ENCODE results near the gene SARM1. TPM values are rescaled to one million over a fixed set of nuclear protein-coding genes. Genes with fewer than 3 reads are reported as not detected.

Gene SARM1
- total and polyA plus RNA-seq, 2 of the 13 experiments (the other 11 are each of a cell fraction or from before 2014, with no cell fraction given): 0.73 to 0.86 TPM

GRCh38 chr17:28368306-28368831 is 3.1 kb upstream of the SARM1 start (continued):
- TF ChIP-seq AHDC1 (CRISPR knock-in tag; IDR thresholded peaks at IDR 0.05; ENCODE audit: borderline replicate concordance): peak; percentile 81
- TF ChIP-seq POLR2G (IDR thresholded peaks at IDR 0.05; ENCODE audit: low read depth, low read length): peak; percentile 69
- TF ChIP-seq RFX3 (CRISPR knock-in tag; IDR thresholded peaks at IDR 0.05): no peak
- TF ChIP-seq NR2C2 (CRISPR knock-in tag; IDR thresholded peaks at IDR 0.05; ENCODE audit: borderline replicate concordance): peak; percentile 88
- TF ChIP-seq TOPORS (CRISPR knock-in tag; IDR thresholded peaks at IDR 0.05): no peak
- no peak for TF ChIP-seq ZNF816 (CRISPR knock-in tag; IDR thresholded peaks at IDR 0.05; ENCODE audit: borderline replicate concordance)
- peak; percentile 99 for TF ChIP-seq ZNF746 (CRISPR knock-in tag; IDR thresholded peaks at IDR 0.05)
- peak; percentile 92 for TF ChIP-seq HDAC2 (CRISPR knock-in tag; IDR thresholded peaks at IDR 0.05)
- TF ChIP-seq KLF11 (CRISPR knock-in tag; IDR thresholded peaks at IDR 0.05): 0 out of 2 replicates have a peak, but pooled peaks have one; percentile 35
- peak; percentile 88 for TF ChIP-seq BCL6 (CRISPR knock-in tag; IDR thresholded peaks at IDR 0.05)
- no peak for TF ChIP-seq ZSCAN9 (CRISPR knock-in tag; IDR thresholded peaks at IDR 0.05; ENCODE audit: borderline replicate concordance)
- TF ChIP-seq SRSF1 (optimal IDR thresholded peaks at IDR 0.05; ENCODE audit: low read depth, low read length): peak; percentile 8
- peak; percentile 59; the same call in 1 of the 2 replicates for TF ChIP-seq JUND (CRISPR knock-in tag; IDR thresholded peaks at IDR 0.05)
- no peak for TF ChIP-seq ZNF878 (CRISPR knock-in tag; IDR thresholded peaks at IDR 0.05)
- TF ChIP-seq ZNF720 (CRISPR knock-in tag; IDR thresholded peaks at IDR 0.05): no peak
- no peak for TF ChIP-seq ZNF773 (CRISPR knock-in tag; IDR thresholded peaks at IDR 0.05; ENCODE audit: borderline replicate concordance)
- no peak for TF ChIP-seq ZNF10 (CRISPR knock-in tag; IDR thresholded peaks at IDR 0.05; ENCODE audit: borderline replicate concordance, low read depth)
- peak; percentile 66; the same call in 1 of the 2 replicates for TF ChIP-seq HMG20A (CRISPR knock-in tag; IDR thresholded peaks at IDR 0.05; ENCODE audit: borderline replicate concordance)
- TF ChIP-seq ZNF841 (CRISPR knock-in tag; IDR thresholded peaks at IDR 0.05; ENCODE audit: borderline replicate concordance): no peak
- TF ChIP-seq ZSCAN30 (CRISPR knock-in tag; IDR thresholded peaks at IDR 0.05): peak; percentile 50; the same call in 1 of the 2 replicates
- peak; percentile 48; the same call in 1 of the 2 replicates for TF ChIP-seq ZNF121 (CRISPR knock-in tag; IDR thresholded peaks at IDR 0.05)
- no peak for TF ChIP-seq PLRG1 (conservative IDR thresholded peaks at IDR 0.05)
- TF ChIP-seq ZNF282 (IDR thresholded peaks at IDR 0.05; ENCODE audit: partially characterized antibody): no peak
